ENCODE results near the gene PRRC2B.

PRRC2B gene

DNA sequence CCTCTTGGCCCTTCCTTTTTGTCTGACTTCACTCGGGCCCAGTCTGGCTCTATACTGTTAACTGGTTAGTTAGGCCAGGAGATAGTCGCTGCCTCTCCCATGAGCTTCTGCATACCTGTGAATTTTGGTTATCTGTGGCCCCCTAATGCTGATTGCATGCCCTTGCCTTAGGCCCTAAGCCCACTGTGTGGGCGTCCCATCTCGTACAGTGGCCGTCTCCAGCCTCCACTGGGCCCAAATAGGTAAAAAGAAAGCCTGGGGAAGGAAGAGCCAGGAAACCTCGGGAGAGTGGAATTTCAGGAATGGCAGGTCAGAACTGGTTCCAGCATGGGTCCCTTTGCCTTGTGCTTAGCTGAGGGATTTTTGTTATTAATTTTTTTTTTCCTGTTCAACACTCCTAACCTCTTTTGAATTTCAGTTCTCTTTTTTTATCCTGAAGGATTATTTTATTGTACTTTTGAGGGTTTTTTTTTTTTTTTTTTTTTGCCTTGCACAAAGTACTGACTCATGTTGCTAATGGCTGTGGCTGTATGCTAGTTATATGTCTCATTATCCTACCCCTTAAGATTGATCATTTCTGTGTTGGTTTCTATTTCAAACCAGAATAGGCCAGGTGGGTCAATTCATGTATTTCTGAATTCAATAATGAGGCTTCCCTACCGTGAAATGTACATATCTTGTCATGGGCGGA, 3.4 kb downstream of the PRRC2B start:
- Histone ChIP-seq H3K9me3 (no peaks in the 10 kb centered on the region), H3K27me3 (no peaks in the 10 kb centered on the region), H3K4me1 (ENCODE audit: control insufficient read depth in 1 of 2, insufficient read depth in 1 of 2, low read depth in 1 of 2, low read length in 1 of 2) (peaks cover 49 to 54% of the 10 kb centered on the region in 2 experiments), H3K27ac (peak overlapping the region; percentile 72), H3K36me3 (no peaks in the 10 kb centered on the region), H3K4me3 (ENCODE audit: low read depth in 1 of 2, low read length in 1 of 2) (no peak overlapping the region)
- TF ChIP-seq, protein P1, sequence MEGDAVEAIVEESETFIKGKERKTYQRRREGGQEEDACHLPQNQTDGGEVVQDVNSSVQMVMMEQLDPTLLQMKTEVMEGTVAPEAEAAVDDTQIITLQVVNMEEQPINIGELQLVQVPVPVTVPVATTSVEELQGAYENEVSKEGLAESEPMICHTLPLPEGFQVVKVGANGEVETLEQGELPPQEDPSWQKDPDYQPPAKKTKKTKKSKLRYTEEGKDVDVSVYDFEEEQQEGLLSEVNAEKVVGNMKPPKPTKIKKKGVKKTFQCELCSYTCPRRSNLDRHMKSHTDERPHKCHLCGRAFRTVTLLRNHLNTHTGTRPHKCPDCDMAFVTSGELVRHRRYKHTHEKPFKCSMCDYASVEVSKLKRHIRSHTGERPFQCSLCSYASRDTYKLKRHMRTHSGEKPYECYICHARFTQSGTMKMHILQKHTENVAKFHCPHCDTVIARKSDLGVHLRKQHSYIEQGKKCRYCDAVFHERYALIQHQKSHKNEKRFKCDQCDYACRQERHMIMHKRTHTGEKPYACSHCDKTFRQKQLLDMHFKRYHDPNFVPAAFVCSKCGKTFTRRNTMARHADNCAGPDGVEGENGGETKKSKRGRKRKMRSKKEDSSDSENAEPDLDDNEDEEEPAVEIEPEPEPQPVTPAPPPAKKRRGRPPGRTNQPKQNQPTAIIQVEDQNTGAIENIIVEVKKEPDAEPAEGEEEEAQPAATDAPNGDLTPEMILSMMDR (IDR thresholded peaks at IDR 0.05) = no peak

DNA sequence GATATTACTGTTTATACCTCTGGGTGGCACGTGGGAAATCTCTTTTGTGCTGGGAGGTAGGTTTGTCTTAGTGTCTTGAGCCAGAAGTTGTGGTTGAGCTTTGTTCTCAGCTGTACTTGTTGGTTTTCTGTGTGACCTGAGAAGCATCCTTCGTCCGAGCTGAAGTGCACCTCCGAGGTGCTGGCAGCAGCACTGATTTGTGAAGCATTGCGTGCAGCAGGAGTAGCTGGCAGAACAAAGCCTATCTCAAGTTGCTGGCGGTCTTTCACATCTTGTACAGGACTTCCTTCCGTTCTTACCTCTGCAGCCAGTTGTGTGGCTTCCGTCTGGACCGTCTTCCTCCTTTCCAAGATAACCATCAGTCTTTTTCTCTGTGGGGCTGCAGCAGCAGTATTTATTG, 4.3 kb downstream of the PRRC2B start:
- Histone ChIP-seq H3K27ac (peak overlapping the region; percentile 72), H3K36me3 (no peaks in the 10 kb centered on the region), H3K4me1 (ENCODE audit: control insufficient read depth in 1 of 2, insufficient read depth in 1 of 2, low read depth in 1 of 2, low read length in 1 of 2) (peaks cover 46 to 55% of the 10 kb centered on the region in 2 experiments), H3K9me3 (no peaks in the 10 kb centered on the region), H3K4me3 (ENCODE audit: low read depth in 1 of 2, low read length in 1 of 2) (peak overlapping the region; percentile 18 to 33), H3K27me3 (no peaks in the 10 kb centered on the region)
- TF ChIP-seq, protein P1 (IDR thresholded peaks at IDR 0.05) = no peak

DNA sequence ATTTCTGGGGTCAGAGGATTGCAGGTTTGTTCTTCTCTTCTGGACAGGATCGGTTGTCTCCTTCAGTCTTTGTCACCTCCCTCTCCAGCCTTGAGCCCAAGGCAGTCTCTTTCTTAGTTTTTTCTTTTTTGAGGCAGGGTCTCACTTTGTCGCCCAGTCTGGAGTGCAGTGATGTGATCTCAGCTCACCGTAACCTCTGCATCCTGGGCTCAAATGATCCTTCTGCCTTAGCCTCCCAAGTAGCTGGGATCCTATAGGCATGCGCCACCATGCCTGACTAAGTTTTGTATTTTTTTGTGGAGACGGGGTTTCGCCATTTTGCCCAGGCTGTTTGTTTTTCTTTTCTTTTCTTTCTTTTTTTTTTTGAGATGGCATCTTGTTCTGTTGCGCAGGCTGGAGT, 6.1 kb downstream of the PRRC2B start:
- Histone ChIP-seq H3K27me3 (no peaks in the 10 kb centered on the region), H3K4me3 (ENCODE audit: low read depth in 1 of 2, low read length in 1 of 2) (no peak overlapping the region), H3K4me1 (ENCODE audit: control insufficient read depth in 1 of 2, insufficient read depth in 1 of 2, low read depth in 1 of 2, low read length in 1 of 2) (peaks cover 39 to 45% of the 10 kb centered on the region in 2 experiments), H3K9me3 (no peaks in the 10 kb centered on the region), H3K27ac (no peak overlapping the region), H3K36me3 (no peaks in the 10 kb centered on the region)
- TF ChIP-seq, protein P1 (IDR thresholded peaks at IDR 0.05) = no peak

DNA sequence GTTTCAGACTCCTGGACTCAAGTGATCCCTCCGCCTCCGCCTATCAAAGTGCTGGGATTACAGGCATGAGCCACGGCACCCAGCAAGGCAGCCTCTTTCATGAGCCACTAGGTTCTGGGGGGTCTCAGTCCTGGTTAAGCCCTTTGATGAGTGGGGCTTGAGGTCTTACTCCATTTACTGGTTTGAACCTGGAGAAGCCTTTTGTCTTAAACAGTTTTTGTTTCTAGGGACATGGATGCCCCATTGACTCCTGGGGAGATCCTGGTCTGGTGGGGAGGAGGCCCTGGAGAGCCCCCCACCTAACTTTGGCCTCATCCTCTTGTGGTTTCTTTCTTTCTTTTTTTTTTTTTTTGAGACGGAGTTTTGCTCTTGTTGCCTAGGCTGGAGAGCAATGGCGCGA, 6.7 kb downstream of the PRRC2B start:
- peaks cover 33 to 45% of the 10 kb centered on the region in 2 experiments for H3K4me1 ChIP-seq (ENCODE audit: control insufficient read depth in 1 of 2, insufficient read depth in 1 of 2, low read depth in 1 of 2, low read length in 1 of 2)
- no peak overlapping the region for H3K27ac ChIP-seq
- no peaks in the 10 kb centered on the region for H3K9me3 ChIP-seq
- H3K4me3 ChIP-seq (ENCODE audit: low read depth in 1 of 2, low read length in 1 of 2) = no peak overlapping the region
- no peaks in the 10 kb centered on the region for H3K27me3 ChIP-seq
- TF ChIP-seq, protein P1 (IDR thresholded peaks at IDR 0.05) = no peak
- no peaks in the 10 kb centered on the region for H3K36me3 ChIP-seq

DNA sequence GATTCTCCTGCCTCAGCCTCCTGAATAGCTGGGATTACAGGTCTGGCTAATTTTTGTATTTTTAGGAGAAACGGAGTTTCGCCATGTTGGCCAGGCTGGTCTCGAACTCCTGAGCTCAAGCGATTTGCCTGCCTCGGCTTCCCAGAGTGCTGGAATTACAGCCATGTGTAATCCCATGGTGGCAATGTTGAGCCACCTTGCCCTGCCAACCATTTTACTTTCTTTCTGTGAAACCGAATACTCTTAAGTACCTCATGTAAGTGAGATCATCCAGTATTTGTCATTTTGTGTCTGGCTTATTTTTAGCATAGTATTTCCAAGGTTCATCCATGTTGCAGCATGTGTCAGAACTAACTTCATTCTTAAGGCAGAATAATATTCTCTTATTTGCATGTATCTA, 8.2 kb downstream of the PRRC2B start:
- H3K4me1 ChIP-seq (ENCODE audit: control insufficient read depth in 1 of 2, insufficient read depth in 1 of 2, low read depth in 1 of 2, low read length in 1 of 2) = peaks cover 31 to 45% of the 10 kb centered on the region in 2 experiments

More for the DNA sequence above, 8.2 kb downstream of the PRRC2B start:
- TF ChIP-seq, protein P1 (IDR thresholded peaks at IDR 0.05) = no peak
- H3K4me3 ChIP-seq (ENCODE audit: low read depth in 1 of 2, low read length in 1 of 2) = no peak overlapping the region
- H3K27ac ChIP-seq = no peak overlapping the region
- H3K27me3 ChIP-seq = no peaks in the 10 kb centered on the region
- no peaks in the 10 kb centered on the region for H3K9me3 ChIP-seq
- H3K36me3 ChIP-seq = no peaks in the 10 kb centered on the region

Measured in neutrophil (primary cell).